AG04449 (cell line): ENCODE measurements around the gene GALNT8.
"Not testable (repeated sequence)": the region's sequence is repeated elsewhere in the genome, so short reads cannot be mapped to it uniquely, and the experiment has no call there.

ENCODE experiments used
- CTCF ChIA-PET: fragments of 350-600 bp; formaldehyde crosslinking; extraction: SDS; loops from one replicate; lab custom pipeline; 2021; ENCODE audit warnings: antibody characterized with exemption; lab: Yijun Ruan, JAX
- POLR2A ChIA-PET: fragments of 400-600, 350-600 bp; formaldehyde crosslinking; extraction: SDS; loops from one replicate; lab custom pipeline; 2020; ENCODE audit warnings: antibody characterized with exemption, inconsistent platforms; lab: Yijun Ruan, JAX
- DNase-seq: peaks from one replicate; pipeline ENCODE4 v3.0.0-alpha.2; 2010; ENCODE audit warnings: low read depth, low spot score
- H3K4me3 ChIP-seq: 2 replicates; pipeline ENCODE4 v1.5.1; 2011; ENCODE audit warnings: low read depth, mild to moderate bottlenecking, control low read depth, low read length
- CTCF ChIP-seq: IDR thresholded peaks from one replicate; pipeline ENCODE4 v1.5.1; 2011; ENCODE audit warnings: mild to moderate bottlenecking, moderate library complexity, low read length, control low read depth, inconsistent platforms; ENCODE audit not compliant: insufficient read depth; ENCODE audit errors: missing control alignments

The GALNT8 gene

GRCh38 chr12:4717806-4718205 lies 2.4 kb upstream of the GALNT8 start:
- no peak for TF ChIP-seq CTCF
- H3K4me3 ChIP-seq, result no peak overlapping the region
- no peak for DNase-seq
- CTCF ChIA-PET, result no interaction called here
- POLR2A ChIA-PET, result no interaction called here

GRCh38 chr12:4720637-4720995 lies 416 bp downstream of the GALNT8 start:
- ChIA-PET CTCF (no interaction called here), POLR2A (no interaction called here)
- H3K4me3 ChIP-seq, result no peak overlapping the region
- no peak for DNase-seq
- TF ChIP-seq CTCF, result no peak

- POLR2A ChIA-PET, CTCF ChIA-PET, H3K4me3 ChIP-seq, DNase-seq: not testable (repeated sequence)
These were observed 1.4 kb downstream of the GALNT8 start for GRCh38 chr12:4721587-4721986.

GRCh38 chr12:4723226-4723625 lies 3.0 kb downstream of the GALNT8 start:
- H3K4me3 ChIP-seq, result no peak overlapping the region
- TF ChIP-seq CTCF, result no peak
- no peak for DNase-seq
- CTCF ChIA-PET, result no interaction called here
- POLR2A ChIA-PET, result no interaction called here

- no peak overlapping the region for H3K4me3 ChIP-seq
- DNase-seq, result no peak
- POLR2A ChIA-PET, result no interaction called here
- no peak for TF ChIP-seq CTCF
- CTCF ChIA-PET, result no interaction called here
These were observed 4.9 kb downstream of the GALNT8 start for GRCh38 chr12:4725057-4725456.

- CTCF ChIA-PET, result no interaction called here
- no peak overlapping the region for H3K4me3 ChIP-seq
- POLR2A ChIA-PET, result no interaction called here
- DNase-seq, result no peak
- TF ChIP-seq CTCF, result no peak
These were observed 14.6 kb downstream of the GALNT8 start for GRCh38 chr12:4734625-4735340.

GRCh38 chr12:4736091-4736490 lies 15.9 kb downstream of the GALNT8 start:
- TF ChIP-seq CTCF, result no peak
- ChIA-PET CTCF (interaction anchor here (1.0 kb wide), 1 partner anchor 22 kb away, joined by 3 read pairs; no protein-coding TSS in a partner anchor), POLR2A (no interaction called here)
- H3K4me3 ChIP-seq, result no peak overlapping the region
- DNase-seq, result no peak
